Thyroid gland (tissue), 4 donors: ENCODE data around the gene PSD4. TPM values are rescaled to one million over a fixed set of nuclear protein-coding genes. Genes with fewer than 3 reads are reported as not detected.

ENCODE experiments used
- DNase-seq, 2 donors: peaks; one replicate each; pipeline ENCODE4 v3.0.0-alpha.2; 2019
- H3K27ac ChIP-seq, 3 donors: fragments of 200-600 bp; sonication (generic); 1 replicate in 2 of 3; 2 replicates in 1 of 3; pipeline ENCODE4 v1.5.1; 2016 to 2019; ENCODE audit warnings: mild to moderate bottlenecking in 1 of 3, moderate library complexity in 1 of 3
- H3K27me3 ChIP-seq: fragments of 200-600 bp; sonication (generic); one replicate; pipeline ENCODE4 v1.5.1; 2019
- H3K36me3 ChIP-seq, 2 donors: fragments of 200-600 bp; sonication (generic); one replicate each; pipeline ENCODE4 v1.5.1; 2016 to 2019
- H3K4me1 ChIP-seq, 2 donors: fragments of 200-600 bp; sonication (generic); one replicate each; pipeline ENCODE4 v1.5.1; 2017 to 2019
- H3K4me3 ChIP-seq, 3 donors: fragments of 200-600 bp; sonication (generic); replicated peaks in 1 of 3; 1 replicate in 2 of 3; 2 replicates in 1 of 3; pipeline ENCODE4 v1.5.1; 2016; ENCODE audit warnings: mild to moderate bottlenecking in 1 of 3
- H3K9me3 ChIP-seq: fragments of 200-600 bp; sonication (generic); one replicate; pipeline ENCODE4 v1.5.1; 2017
- POLR2A ChIP-seq, 2 donors: fragments of 450-650 bp; IDR thresholded peaks; one replicate each; pipeline ENCODE4 v1.6.1; 2017; ENCODE audit warnings: antibody characterized with exemption in 2 of 2, mild to moderate bottlenecking in 2 of 2, moderate library complexity in 1 of 2
- WGBS, 2 donors: methylation state at CpG; one replicate each; pipeline ENCODE4 v1.1.5; 2017; 5-methylcytosine and 5-hydroxymethylcytosine counted together
- intact Hi-C: fragments of 100-400 bp; cut with DNase I; formaldehyde crosslinking; loops from one replicate; pipeline ENCODE4 v1.15.1; 2023
- total RNA-seq, 4 donors: library from RNA; depleted of rRNA; stranded (reverse); fragments of >200 nt; gene quantifications; one replicate each; pipeline ENCODE4 v1.2.3, GENCODE V29; 2016
- TF ChIP-seq, protein P1 (sequence below), 6 experiments: fragments of 200-600 bp in 3 of 6; fragments of 450-650 bp in 3 of 6; sonication (generic) in 3 of 6; IDR thresholded peaks; one replicate each; pipeline ENCODE4 v1.5.1; 2016 to 2019; ENCODE audit warnings: antibody characterized with exemption in 6 of 6, mild to moderate bottlenecking in 2 of 6, inconsistent platforms in 1 of 6, moderate library complexity in 1 of 6

Gene PSD4
- total RNA-seq, 4 donors from 2014 or later, result 63.7 to 136 (median 111) TPM

DNA sequence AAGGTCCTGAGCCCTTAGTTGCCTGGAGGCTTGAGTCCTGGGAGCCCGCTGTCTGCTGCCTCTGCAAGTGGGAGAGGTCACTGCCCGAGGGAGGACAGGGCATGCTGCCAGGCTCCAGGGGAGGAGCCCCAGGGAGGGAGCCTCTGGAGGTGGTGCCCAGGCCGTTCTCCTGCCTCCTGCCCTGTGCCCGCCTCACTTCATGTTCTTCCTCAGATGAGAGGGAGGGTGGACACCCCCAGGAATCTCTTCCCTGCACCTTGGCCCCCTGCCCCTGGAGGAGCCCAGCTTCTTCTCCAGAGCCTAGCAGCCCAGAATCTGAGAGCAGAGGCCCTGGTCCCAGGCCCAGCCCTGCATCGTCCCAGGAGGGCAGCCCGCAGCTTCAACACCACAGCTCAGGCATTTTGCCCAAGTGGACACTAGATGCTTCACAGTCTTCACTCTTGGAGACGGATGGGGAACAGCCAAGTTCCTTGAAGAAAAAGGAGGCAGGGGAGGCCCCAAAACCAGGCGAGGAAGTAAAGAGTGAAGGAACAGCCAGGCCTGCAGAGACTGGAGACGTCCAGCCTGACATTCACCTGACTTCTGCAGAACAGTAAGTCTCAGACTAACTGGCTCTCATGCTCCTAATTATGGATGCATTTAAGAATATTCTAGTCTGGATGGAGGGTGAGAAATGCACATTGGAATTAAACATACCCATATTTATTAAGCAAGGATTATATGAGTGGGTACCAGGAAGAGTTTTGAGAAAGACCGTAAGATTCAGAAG lies 12.1 kb downstream of the PSD4 start:
- no peak for TF ChIP-seq POLR2A (IDR thresholded peaks at IDR 0.05)
- TF ChIP-seq, protein P1, sequence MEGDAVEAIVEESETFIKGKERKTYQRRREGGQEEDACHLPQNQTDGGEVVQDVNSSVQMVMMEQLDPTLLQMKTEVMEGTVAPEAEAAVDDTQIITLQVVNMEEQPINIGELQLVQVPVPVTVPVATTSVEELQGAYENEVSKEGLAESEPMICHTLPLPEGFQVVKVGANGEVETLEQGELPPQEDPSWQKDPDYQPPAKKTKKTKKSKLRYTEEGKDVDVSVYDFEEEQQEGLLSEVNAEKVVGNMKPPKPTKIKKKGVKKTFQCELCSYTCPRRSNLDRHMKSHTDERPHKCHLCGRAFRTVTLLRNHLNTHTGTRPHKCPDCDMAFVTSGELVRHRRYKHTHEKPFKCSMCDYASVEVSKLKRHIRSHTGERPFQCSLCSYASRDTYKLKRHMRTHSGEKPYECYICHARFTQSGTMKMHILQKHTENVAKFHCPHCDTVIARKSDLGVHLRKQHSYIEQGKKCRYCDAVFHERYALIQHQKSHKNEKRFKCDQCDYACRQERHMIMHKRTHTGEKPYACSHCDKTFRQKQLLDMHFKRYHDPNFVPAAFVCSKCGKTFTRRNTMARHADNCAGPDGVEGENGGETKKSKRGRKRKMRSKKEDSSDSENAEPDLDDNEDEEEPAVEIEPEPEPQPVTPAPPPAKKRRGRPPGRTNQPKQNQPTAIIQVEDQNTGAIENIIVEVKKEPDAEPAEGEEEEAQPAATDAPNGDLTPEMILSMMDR (IDR thresholded peaks at IDR 0.05), result no peak
- intact Hi-C loops, result no loop called here
- WGBS, 2 donors, result 31 to 38% methylated on average over 7 to 9 of the region's 10 CpGs
- Histone ChIP-seq H3K27me3 (no peaks in the 10 kb centered on the region), H3K36me3 (no peaks in the 10 kb centered on the region), H3K9me3 (no peaks in the 10 kb centered on the region), H3K4me1 (peaks cover 30 to 45% of the 10 kb centered on the region in 2 donors), H3K27ac (peak overlapping the region; percentile 60 to 77 (median 74)), H3K4me3 (no peak overlapping the region)
- DNase-seq, result peak; percentile 97 to 98

DNA sequence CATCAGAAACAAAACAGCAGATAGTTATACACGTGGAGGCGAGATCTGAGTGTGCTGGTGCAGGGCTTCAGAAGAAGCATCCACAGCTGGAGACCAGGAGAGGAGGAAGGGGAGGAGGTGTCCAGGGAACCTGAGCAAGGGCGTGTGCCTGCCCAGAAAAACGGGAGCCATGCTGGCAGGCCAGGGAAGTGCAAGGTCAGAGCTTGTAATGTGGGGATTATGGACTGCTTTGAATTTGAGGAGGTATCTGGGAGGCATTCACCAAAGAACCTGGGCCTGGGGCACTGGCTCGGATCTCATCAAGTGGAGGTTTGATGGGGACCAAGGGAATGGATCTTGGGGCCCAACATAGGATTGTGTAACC lies 12.6 kb downstream of the PSD4 start:
- Histone ChIP-seq H3K27me3 (no peaks in the 10 kb centered on the region), H3K4me3 (no peak overlapping the region), H3K9me3 (no peaks in the 10 kb centered on the region), H3K4me1 (peaks cover 24 to 40% of the 10 kb centered on the region in 2 donors), H3K36me3 (no peaks in the 10 kb centered on the region), H3K27ac (peak overlapping the region in 2 of 3 donors; percentile 74 to 77)
- intact Hi-C loops, result no loop called here
- no peak for TF ChIP-seq POLR2A (IDR thresholded peaks at IDR 0.05)
- TF ChIP-seq, protein P1 (IDR thresholded peaks at IDR 0.05), result no peak
- DNase-seq, result no peak
- 76 to 78% methylated on average over 5 of the region's 5 CpGs for WGBS, 2 donors

DNA sequence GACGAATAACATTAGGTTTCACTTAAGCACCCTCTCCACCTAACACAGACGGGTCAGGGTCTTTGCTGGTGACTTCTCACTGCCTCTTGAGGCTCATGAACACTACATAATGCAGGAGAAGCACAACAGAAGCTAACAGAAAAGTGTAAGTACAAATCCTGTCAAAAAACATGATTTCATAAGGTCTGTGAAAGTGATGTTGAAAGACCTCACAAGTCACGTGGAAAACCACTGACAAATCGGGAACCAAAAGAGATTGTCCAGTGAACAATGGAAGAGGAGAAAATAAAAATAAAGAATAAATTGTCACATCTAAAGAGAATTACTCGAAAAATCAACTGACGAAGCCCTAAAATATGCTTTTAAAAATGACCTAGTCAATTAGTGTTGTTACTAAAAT lies 14.0 kb downstream of the PSD4 start:
- H3K36me3 ChIP-seq, result no peaks in the 10 kb centered on the region
- intact Hi-C loops, result no loop called here
- TF ChIP-seq, protein P1 (IDR thresholded peaks at IDR 0.05), result no peak
- no peak for TF ChIP-seq POLR2A (IDR thresholded peaks at IDR 0.05)
- peaks cover 11 to 26% of the 10 kb centered on the region in 2 donors for H3K4me1 ChIP-seq
- DNase-seq, result no peak
- 82 to 85% methylated on average over 6 of the region's 6 CpGs for WGBS, 2 donors
- H3K9me3 ChIP-seq, result no peaks in the 10 kb centered on the region
- H3K27me3 ChIP-seq, result no peaks in the 10 kb centered on the region
- no peak overlapping the region for H3K4me3 ChIP-seq
- no peak overlapping the region for H3K27ac ChIP-seq

DNA sequence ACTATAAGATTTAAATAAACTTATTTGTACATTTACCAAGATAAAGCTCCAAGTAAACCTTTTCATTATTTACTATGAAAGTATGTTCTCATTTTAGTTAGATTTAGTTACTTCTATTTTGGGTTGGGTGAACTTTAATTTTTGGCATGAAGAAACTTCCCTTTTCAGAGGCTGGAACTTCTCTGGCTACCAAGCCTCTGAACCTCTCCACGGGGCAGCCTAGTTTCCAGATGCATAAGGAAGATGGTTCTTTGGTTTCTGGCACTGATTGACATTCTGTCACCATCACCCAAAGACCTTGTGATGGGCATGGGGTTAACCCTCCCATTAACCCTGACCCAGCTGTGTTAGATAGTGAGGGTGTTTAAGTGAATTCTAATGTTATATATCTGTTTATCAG lies 17.1 kb downstream of the PSD4 start:
- Histone ChIP-seq H3K4me1 (peaks cover under 1 to 9% of the 10 kb centered on the region in 2 donors), H3K27ac (no peak overlapping the region), H3K9me3 (no peaks in the 10 kb centered on the region), H3K27me3 (no peaks in the 10 kb centered on the region), H3K36me3 (no peaks in the 10 kb centered on the region), H3K4me3 (no peak overlapping the region)
- no peak for TF ChIP-seq POLR2A (IDR thresholded peaks at IDR 0.05)
- TF ChIP-seq, protein P1 (IDR thresholded peaks at IDR 0.05), result no peak
- intact Hi-C loops, result loop anchor here (10.0 kb wide), 1 partner anchor 106 kb away; no protein-coding TSS in a partner anchor
- no peak for DNase-seq
- 61 to 85% methylated on average over 1 of the region's 1 CpG for WGBS, 2 donors

DNA sequence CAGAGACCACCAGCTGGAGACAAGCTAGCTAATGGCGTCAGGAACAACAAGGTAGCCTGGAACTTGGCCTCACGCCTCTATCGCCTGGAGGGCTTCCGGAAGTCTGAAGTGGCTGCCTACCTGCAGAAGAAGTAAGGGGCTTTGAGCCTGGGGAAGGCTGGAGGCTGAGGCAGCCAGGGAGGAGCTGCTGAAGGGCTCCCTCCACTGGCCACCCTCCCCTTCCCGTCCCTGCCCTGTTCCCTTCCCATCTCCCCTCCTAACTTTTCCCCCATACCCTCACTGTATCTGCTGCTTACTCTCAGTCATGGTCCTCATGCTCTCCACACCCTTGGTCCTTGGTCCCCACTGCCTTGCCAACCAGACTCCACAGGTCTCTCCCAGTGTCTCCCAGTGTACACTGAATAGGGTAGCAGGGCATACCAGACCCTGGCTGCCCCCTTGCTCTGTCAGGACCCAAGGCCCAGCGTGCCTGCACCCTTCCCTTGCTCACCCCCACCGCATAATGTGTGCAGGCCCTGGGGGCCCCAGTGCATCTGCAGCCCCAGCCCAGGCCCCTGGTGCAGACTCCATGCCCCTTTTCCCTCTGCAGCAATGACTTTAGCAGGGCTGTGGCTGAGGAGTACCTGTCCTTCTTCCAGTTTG lies 18.8 kb downstream of the PSD4 start:
- Histone ChIP-seq H3K9me3 (no peaks in the 10 kb centered on the region), H3K36me3 (no peaks in the 10 kb centered on the region), H3K4me1 (no peaks in the 10 kb centered on the region), H3K27ac (no peak overlapping the region), H3K27me3 (no peaks in the 10 kb centered on the region), H3K4me3 (no peak overlapping the region)
- no peak for TF ChIP-seq POLR2A (IDR thresholded peaks at IDR 0.05)
- TF ChIP-seq, protein P1 (IDR thresholded peaks at IDR 0.05), result no peak
- WGBS, 2 donors, result 92 to 93% methylated on average over 7 of the region's 7 CpGs
- DNase-seq, result no peak
- intact Hi-C loops, result loop anchor here (10.0 kb wide), 1 partner anchor 108 kb away; no protein-coding TSS in a partner anchor
